GM21723 (cell line): ENCODE data around the gene BBS2.
"Not testable (repeated sequence)": the region's sequence is repeated elsewhere in the genome, so short reads cannot be mapped to it uniquely, and the experiment has no call there.

ENCODE experiments used
- ATAC-seq: cut with Tn5 transposase; IDR thresholded peaks from one replicate; pipeline ENCODE4 v1.9.1; 2021; ENCODE audit warnings: mild to moderate bottlenecking, moderate library complexity; ENCODE audit not compliant: unreplicated experiment

BBS2 gene

DNA sequence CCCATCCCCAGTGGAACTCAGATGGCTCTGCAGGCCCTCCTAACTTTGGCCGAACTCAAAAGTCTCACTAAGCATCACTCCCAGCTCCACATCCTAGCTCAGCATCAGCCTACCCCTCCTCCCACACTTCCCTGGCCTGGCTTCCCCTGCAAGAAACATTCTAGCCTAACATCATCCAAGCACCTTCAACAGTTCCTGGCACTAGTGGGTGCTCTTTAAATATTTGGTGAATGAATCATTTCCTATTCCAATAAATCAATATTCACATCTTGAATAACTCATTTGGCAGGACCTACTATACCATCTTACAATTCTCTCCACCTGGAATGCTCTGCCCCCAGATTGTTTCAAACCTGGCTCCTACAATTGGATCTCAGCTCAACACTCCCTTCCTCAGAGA is 11.0 kb upstream of the BBS2 start:
- ATAC-seq: no peak

DNA sequence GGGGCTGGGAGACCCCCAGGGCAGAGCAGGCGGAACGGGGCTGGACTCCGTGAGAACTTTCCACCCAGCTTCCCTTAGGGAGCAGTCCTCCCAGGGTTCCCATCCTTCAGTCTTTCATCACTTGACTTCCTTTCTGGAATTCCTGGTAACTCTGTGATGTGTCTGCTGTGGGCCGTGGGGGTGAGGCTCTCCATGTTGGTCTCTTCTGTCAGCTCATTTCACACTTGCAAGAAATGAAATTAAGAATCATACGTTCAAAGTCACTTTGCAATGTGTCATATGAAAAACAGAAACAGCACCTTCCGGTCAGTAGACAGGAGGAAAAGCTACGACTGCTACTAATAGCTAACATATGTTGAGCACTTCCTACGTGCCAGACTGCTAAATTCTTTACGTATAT is 5.4 kb upstream of the BBS2 start:
- ATAC-seq: no peak

DNA sequence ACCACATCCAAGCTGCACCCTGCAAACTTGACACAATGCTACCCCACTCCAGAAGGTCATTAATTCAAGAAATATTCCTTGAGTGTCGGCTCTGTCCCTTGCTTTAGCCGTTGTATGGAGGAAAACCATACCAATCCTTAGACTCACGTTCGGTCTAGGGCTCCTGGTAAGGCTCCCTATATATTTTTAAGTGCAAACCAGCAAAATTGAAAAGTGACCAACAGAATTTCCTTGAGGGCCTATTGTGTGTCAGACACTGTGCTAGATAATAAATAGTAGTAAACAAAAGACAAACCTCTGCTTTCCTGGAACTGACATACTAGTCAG is 390 bp upstream of the BBS2 start:
- ATAC-seq: no peak

DNA sequence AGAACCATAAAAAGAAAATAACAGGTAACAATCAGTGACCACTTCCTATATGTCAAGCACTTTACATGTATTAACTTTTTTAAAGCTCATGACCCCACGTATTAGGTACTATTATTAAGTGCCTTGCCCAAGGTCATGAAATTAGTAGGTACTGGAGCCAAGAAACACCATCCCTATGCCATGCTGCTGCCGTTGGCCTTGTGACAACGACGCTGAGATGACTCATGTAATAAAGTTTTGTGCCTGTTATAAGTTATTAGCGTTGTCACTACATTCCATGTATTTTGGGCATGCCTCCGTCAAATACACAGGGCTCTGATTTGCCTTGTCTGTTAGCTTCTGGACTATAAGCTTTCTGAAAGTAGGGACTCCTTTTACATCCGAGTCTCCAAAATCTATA is 1.4 kb downstream of the BBS2 start:
- ATAC-seq: no peak

DNA sequence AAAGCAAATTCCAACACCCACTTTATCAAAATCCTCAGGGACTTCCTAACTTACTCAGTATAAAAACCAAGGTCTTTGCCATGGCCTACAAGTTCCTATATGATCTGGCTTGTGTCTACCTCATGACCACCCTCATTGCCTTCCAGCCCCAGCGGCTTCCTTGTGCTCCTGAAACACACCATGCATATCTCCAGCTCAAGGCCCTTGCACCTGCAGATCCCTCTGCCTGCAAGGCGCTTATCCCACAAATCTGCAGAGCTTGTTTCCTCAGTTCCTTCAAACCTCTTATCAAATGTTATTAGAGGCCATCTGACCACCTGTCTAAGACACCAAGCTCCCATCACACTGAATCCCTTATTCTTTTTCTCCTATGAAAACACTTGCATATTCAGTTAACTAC is 2.6 kb downstream of the BBS2 start:
- no peak for ATAC-seq

DNA sequence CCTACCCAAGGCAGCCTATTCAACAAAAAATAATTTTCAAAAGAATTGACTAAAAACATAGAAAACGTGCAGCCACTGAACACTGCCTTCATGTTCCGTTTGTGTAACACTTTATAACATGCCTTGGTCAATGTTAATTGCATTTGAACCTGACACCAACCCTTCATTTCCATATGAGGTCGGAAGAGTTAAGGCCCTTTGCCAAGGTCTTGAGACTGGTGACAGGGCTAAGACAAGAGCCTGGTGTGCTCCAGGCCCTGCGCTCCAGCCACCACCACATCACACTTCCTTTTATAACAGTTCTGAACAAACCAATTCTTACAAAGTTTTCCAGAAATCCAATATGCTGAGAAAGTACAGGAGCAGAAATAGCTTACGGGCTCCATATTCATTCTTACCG is 4.2 kb downstream of the BBS2 start:
- no peak for ATAC-seq

DNA sequence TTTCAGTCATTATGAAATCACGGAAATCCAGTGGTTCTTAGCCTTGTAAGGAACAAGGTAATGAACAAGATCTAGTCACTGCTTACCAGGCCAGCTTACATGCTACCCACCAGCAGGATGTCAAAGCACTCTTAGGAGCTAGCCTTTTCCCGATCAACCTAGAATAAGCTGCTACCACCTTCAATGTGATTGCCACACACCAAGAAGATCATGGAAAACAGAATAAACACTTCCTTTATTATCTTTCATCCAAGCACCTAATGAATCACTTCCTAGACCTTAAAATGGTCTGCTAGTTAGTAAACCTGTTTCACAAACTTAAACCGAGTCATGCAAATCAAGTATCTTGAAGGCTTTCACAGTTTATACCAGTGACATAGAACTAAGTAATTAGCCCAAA is 5.0 kb downstream of the BBS2 start:
- ATAC-seq: no peak

DNA sequence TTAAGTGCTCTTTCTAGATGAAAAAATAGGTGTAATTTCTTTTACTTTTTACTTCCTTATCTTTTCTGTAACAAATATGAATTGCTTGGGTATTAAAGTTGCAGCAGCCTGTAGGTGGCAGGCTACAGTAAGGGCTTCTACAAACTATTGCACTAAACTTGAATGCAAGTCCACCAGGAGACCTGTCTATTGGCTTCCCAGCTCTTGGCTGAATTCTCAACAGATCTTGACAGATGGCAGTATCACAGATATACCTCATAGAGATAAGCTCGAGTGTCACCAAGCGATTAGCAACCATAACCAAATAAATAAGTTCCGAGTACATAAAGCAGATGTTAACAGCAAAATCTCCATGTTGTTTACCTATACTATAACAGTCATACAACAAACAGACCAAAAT is 5.9 kb downstream of the BBS2 start:
- peak; percentile 62 for ATAC-seq

DNA sequence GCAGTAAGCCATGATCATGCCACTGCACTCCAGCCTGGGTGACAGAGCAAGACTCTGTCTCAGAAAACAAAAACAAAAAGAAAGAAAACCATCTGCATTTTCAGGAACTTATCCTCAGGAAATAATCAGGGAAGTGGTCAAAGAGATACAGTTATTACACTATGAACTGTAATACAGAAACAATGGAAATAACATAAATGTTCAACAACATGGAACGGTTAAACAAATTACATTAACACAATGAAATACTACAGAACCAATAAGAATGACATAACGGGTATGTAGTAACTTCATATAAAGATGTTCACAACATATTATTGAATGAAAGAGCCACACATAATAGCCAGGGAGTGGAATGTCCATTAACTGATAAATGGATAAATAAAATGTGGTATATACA is 6.7 kb downstream of the BBS2 start:
- no peak for ATAC-seq

DNA sequence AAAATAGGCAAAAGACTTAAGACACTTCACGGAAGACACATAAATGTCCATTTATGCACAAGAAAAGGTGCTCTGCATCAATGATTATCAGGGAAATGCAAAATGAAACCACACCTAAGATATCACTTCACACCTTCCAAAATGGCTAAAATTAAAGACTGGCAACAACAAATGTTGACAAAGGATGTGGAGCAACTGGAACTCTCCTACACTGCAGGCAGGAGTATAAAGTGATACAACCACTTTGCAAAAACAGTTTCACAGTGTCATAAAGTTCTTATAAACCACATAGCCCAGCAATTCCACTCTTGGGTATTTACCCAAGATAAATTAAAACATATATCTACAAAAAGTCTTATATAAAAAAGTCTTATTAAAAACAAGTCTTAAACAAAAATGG is 7.8 kb downstream of the BBS2 start:
- no peak for ATAC-seq

DNA sequence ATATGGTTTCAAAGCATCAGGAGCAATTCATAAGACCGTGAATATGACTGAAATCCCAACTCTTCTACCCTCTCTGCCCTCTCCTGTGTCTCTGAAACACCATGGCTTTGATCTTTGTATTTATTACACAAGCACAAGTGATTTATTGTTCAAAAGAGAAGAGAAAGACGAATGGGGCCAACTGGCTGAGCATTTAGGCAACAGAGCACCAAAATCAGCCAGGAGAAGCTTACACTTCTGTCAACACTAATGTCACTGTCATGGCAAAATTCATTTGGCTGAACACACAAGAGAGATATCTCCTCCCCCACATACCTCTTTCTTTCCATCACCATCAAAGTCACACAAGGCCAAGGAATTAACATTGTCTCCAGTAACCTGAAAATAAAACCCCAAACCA is 9.3 kb downstream of the BBS2 start:
- no peak for ATAC-seq

DNA sequence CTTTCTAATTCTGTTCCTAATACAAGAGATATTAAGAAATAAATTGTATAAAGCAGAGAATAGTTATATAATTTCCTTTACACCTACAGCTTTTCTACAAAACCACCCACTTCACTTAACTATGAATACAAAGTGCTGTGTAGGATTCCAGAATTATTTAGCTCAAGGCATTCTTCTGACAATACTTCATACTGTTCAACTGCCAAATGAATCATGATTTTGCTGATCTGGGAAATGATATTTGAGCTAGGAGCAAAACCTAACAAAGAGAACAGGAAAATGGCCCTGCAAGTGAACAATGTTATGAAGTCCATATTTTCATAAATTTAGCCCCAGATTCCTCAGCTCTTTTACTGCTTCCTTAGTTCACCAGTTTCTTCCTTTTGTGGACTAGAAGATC is 12.9 kb downstream of the BBS2 start:
- no peak for ATAC-seq

DNA sequence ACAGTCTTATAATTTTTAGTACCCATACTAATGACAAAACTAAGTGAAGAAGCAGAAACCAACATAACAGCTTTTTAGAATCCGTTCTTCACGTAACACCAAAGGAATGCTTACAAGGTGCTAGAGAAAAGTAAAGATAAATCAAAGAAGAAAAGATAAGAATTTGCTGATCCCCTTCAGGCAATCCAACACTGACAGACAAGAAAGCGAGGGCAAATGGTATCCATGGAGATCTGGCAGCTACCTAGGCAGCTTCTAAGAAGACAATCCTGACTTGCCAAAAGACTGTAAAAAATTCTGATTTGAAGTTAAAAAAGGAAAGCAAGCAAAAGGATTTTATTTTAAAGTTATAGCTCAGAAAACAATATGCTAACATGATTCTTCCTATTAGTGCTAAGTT is 14.6 kb downstream of the BBS2 start:
- no peak for ATAC-seq

DNA sequence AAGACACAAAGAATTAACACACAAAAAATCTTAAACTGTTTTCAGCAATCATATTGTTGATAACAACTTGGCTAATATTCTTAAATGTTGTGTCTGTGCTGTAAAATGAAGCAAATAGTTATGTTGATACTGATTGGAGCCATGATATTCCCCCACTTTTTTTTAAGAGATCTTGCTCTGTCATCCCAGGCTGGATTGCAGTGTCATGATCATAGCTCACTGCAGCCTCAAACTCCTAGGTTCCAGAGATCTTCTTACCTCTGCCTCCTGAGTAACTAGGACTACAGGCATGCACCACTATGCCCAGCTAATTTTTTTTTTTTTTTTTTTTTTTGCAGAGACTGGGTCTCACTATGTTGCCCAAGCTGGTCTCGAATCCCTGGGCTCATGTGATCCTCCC is 26.0 kb downstream of the BBS2 start:
- no peak for ATAC-seq

DNA sequence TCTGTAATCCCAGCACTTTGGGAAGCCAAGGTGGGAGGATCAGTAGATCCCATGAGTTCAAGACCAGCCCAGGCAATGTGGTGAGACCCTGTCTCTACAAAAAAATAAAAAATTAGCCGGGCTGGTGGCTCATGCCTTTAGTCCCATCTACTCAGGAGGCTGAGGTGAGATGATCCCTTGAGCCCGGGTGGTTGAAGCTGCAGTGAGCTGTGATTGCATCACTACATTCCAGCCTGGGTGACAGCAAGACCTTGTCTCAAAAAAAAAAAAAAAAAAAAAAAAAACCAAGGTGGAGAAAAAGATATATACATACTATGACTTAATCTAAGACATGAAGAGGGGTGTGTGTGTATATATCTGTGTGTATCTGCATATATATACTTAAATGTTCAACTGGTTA is 26.7 kb downstream of the BBS2 start:
- no peak for ATAC-seq

DNA sequence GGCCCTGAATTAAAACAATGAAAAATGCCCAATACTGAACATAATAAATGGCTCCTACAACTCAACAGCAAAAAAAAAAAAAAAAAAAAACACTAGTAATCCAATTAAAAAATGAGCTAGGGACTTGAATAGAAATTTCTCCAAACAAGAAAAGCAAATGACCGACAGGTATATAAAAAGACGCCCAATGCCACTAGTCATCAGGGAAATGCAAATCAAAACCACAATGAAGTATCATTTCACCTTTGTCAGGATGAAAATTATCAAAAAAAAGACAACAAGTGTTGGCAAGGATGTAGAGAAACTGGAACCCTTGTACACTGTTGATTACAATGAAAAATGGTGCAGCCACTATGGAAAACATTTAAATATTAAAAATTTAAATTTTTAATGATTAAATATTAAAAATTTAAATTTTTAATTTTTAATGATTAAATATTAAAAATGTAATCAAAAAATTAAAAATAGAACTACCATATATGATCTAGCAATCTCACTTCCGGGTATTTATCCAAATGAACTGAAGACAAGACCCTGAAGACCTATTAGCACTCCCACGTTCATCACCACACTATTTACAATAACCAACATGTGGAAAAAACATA is 28.1 kb downstream of the BBS2 start:
- no peak for ATAC-seq

DNA sequence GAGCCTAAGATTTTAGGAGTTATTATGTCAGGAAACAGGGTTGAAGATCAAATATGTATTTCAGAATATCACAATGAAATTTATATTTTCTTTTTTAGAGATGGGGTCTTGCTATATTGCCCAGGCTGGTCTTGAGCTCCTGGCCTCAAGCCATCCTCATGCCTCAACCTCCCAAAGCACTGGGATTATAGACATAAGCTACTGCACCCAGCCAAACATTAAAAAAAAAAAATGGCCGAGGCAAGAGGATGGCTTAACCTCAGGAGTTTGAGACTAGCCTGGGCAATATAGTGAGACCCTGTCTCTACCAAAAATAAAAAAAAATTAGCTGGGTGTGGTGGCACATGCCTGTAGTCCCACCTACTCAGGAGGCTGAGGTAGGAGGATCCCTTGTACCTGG is 31.0 kb downstream of the BBS2 start:
- ATAC-seq: not testable (repeated sequence)

DNA sequence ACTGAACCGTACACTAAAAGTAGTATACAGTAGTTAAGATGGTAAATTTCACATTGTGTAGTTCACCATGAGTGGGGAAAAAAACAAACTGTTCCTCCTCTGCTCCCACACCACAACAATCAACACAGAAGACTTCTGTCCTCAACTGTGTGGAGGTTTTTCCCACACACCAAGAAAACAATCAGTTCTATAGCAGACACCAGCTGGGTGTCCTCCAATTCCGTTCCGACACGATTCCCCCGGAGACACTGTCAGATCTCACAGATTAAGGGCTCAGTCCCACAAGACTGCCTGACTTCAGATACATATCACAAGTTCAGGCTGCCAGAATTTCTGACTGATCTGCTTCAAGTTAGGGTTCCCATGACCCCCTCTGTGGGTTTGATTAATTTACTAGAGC is 31.8 kb downstream of the BBS2 start:
- no peak for ATAC-seq

DNA sequence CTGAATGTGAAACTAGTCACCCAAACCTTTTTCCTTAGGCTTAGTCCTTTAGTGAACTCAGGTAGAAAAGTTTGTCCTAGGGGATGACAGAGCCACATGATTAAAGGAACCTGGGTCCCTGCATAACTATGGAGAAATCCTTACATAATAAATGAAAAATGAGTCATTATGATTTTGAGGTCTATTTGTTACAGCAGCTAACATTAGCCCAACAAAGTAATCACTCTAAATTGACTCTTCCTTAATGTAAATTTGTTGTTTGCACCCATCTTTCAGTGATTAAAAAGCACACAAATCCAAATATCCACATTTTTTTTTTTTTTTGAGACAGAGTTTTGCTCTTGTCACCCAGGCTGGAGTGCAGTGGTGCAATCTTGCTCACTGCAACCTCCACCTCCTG is 36.4 kb downstream of the BBS2 start:
- no peak for ATAC-seq

DNA sequence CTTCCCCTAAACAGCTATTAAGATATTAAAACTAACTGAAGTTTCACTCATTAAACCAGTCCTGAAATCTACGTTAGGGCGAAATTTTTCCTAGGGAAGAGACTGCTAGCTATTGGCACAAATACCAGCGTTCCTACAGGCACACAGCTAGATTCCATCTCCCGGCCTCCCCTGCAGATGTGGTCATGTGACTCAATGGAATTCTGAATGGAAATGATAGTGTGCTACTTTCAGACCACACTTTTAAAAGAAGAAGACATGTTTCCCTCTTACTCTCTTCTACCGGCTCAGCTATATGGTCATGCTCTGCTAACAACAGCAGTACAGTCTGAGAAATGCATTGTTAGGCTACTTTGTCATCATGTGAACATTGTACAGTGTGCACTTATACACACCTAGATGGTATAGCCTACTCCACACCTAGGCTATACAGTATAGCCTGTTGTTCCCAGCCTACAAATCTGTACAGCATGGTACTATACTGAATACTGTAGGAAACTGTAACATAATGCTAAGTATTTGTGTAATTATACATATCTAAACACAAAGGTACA is 37.1 kb downstream of the BBS2 start:
- no peak for ATAC-seq

DNA sequence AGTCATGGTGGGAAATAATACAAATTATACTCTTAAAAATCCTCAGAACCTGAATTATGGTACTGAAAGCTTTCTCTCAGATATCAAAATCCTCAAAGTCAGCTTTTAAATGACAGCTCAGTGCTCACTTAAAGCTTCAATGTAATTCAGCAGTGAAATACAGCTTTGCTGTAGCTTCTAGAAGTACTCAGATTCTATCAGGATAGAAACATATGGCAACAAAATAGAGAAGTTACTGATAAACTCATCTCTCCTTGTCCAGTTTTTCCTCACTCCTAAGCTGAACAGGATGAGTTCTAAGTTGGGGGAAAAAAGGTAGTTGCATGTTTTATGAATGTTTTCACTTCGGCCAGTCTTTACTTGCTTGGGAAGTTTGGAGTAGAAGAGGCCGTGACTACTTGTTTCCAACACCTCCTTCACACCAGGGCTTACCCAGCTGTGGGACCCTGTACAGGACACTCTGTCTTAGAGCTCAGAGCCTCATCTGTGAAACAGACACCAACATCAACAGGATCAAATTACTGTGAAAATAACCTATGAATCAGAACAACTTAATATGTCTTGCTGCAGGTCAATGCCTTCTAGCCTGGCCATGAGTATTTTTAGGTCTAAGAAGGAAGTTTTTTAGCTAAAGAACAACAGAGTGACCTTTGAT is 38.2 kb downstream of the BBS2 start:
- no peak for ATAC-seq

DNA sequence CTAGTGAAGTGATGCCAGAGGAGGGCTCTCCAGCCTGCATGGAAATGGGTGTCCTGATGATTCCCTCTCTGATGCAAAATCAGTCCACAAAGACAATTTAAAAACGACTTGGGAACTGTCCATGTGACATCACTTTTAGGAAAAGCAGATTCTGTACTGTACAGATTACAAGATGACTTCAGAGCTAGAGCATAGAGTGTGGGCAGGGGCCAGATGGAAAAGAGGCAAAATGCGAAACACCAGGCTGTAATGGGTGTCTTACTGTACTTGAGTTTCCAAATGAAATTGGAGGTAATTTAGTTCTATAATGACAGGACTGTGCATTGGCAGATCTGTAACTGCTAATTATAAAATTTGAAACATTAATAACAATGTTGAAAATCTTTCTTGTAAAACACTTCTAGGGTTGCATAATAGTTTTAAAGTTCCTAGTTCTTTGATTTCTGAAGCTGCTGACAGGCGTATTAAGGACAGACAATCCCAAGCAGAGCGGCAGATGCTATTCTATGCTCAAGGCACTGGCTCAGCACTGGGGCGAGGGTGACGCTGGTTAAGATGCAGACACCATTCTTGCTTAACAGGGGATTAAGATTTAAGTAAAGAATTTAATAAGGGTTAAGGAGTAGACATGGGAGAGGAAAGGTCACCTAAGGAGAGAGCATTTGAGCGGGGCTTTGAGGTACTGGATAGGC is 38.9 kb downstream of the BBS2 start:
- no peak for ATAC-seq
